Smooth muscle cell of the brain vasculature (primary cell): ENCODE measurements around the gene OMD.

Experiments used
- DNase-seq: peaks from one replicate; pipeline ENCODE4 v3.0.0-alpha.2; 2012; ENCODE audit warnings: low read depth, low spot score

OMD gene

DNA sequence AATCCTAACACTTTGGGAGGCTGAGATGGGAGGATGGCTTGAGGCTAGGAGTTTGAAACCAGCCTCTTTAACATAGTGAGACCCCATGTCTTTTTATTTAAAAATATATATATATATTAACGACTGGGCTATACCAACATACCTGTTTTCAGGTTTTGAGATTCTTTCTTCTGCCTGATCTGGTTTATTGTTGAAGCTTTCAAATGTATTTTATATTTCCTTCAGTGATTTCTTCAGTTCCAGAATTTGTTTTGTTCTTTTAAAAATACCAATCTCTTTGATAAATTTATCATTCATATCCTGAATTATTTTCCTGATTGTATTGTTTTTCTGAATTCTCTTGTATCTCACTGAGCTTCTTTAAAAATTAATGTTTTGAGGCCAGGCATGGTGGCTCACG, 51.1 kb downstream of the OMD start:
- DNase-seq, result no peak

DNA sequence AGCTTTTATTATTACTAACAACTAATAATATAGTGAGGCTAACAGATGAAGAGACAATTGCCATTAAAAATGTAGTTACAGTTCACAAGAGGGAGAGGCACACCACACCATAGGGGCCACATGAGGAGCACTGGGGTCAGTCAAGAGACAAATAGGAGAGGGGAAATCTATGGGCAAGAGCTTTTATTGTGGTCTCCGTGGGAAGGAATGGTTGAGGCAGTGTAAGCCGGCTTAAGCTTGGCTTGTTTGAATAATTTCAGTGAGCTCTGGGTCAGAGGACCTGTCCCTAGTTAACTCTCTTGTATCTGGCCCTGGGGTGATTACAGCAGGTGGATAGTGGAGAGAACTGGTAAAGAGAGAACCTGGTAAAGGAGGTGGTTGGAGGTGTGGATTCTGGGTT, 55.2 kb downstream of the OMD start:
- no peak for DNase-seq
